NB4 (cell line): ENCODE data around the gene PUSL1.

ENCODE experiments used
- DNase-seq: peaks from one replicate; pipeline ENCODE4 v3.0.0; 2010; ENCODE audit warnings: low read depth
- H3K4me3 ChIP-seq: one replicate; pipeline ENCODE4 v1.5.1; 2011; ENCODE audit warnings: mild to moderate bottlenecking, low read depth, low read length, moderate library complexity
- CTCF ChIP-seq: IDR thresholded peaks from one replicate; pipeline ENCODE4 v1.5.1; 2012; ENCODE audit warnings: low read depth, low read length
- MAX ChIP-seq: IDR thresholded peaks from 2 replicates; pipeline ENCODE4 v1.6.1; 2011; ENCODE audit warnings: low read depth, low read length
- MYC ChIP-seq: IDR thresholded peaks from 2 replicates; pipeline ENCODE4 v1.6.1; 2011; ENCODE audit warnings: low read depth, low read length
- POLR2A ChIP-seq: IDR thresholded peaks from 2 replicates; pipeline ENCODE4 v1.6.1; 2011; ENCODE audit warnings: mild to moderate bottlenecking; ENCODE audit not compliant: insufficient read length; ENCODE audit errors: extremely low read depth

PUSL1 gene

GRCh38 chr1:1328254-1328653 lies 19.9 kb downstream of the PUSL1 start:
- DNase-seq, result no peak
- no peak overlapping the region for H3K4me3 ChIP-seq
- TF ChIP-seq CTCF (no peak), MAX (no peak), POLR2A (no peak), MYC (no peak)

GRCh38 chr1:1329304-1330210 lies 21.2 kb downstream of the PUSL1 start:
- no peak for DNase-seq
- TF ChIP-seq CTCF (no peak), MAX (no peak), MYC (no peak), POLR2A (no peak)
- no peak overlapping the region for H3K4me3 ChIP-seq

- TF ChIP-seq MAX, result no peak
- no peak for TF ChIP-seq MYC
- no peak for TF ChIP-seq CTCF
- no peak for TF ChIP-seq POLR2A
- no peak overlapping the region for H3K4me3 ChIP-seq
- DNase-seq, result no peak
These were observed 22.1 kb downstream of the PUSL1 start for GRCh38 chr1:1330366-1331067.

DNA sequence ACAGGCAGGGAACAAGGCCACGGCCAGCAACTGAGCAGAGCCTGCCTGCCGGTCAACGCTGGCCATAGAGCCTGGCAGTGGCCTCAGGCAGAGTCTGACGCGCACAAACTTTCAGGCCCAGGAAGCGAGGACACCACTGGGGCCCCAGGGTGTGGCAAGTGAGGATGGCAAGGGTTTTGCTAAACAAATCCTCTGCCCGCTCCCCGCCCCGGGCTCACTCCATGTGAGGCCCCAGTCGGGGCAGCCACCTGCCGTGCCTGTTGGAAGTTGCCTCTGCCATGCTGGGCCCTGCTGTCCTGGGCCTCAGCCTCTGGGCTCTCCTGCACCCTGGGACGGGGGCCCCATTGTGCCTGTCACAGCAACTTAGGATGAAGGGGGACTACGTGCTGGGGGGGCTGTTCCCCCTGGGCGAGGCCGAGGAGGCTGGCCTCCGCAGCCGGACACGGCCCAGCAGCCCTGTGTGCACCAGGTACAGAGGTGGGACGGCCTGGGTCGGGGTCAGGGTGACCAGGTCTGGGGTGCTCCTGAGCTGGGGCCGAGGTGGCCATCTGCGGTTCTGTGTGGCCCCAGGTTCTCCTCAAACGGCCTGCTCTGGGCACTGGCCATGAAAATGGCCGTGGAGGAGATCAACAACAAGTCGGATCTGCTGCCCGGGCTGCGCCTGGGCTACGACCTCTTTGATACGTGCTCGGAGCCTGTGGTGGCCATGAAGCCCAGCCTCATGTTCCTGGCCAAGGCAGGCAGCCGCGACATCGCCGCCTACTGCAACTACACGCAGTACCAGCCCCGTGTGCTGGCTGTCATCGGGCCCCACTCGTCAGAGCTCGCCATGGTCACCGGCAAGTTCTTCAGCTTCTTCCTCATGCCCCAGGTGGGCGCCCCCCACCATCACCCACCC lies 22.9 kb downstream of the PUSL1 start, which contains the start of gene TAS1R3:
TAS1R3 (plus strand) TSS at position 213 of the 898 bp plus-strand sequence; CDS start at position 279, 66 bp downstream.
- DNase-seq, result no peak
- TF ChIP-seq POLR2A (no peak), CTCF (no peak)
- no peak within 1 kb of the TSS for H3K4me3 ChIP-seq

DNA sequence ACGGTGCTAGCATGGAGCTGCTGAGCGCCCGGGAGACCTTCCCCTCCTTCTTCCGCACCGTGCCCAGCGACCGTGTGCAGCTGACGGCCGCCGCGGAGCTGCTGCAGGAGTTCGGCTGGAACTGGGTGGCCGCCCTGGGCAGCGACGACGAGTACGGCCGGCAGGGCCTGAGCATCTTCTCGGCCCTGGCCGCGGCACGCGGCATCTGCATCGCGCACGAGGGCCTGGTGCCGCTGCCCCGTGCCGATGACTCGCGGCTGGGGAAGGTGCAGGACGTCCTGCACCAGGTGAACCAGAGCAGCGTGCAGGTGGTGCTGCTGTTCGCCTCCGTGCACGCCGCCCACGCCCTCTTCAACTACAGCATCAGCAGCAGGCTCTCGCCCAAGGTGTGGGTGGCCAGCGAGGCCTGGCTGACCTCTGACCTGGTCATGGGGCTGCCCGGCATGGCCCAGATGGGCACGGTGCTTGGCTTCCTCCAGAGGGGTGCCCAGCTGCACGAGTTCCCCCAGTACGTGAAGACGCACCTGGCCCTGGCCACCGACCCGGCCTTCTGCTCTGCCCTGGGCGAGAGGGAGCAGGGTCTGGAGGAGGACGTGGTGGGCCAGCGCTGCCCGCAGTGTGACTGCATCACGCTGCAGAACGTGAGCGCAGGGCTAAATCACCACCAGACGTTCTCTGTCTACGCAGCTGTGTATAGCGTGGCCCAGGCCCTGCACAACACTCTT lies 23.8 kb downstream of the PUSL1 start:
- no peak for DNase-seq
- TF ChIP-seq CTCF, result no peak
- no peak for TF ChIP-seq MAX
- TF ChIP-seq MYC, result no peak
- TF ChIP-seq POLR2A, result no peak

More for the DNA sequence above, 23.8 kb downstream of the PUSL1 start:
- H3K4me3 ChIP-seq, result no peak overlapping the region
